Activated CD4-positive, alpha-beta memory T cell treated with anti-CD3 and anti-CD28 coated beads, Interleukin-2, amount 10 ng/mL, durations not matched to agents 7 days and 5 days (primary cell): ENCODE measurements around the gene AIDA. TPM values are rescaled to one million over a fixed set of nuclear protein-coding genes. Genes with fewer than 3 reads are reported as not detected.

ENCODE experiments used
- total RNA-seq, 2 experiments: library from RNA; stranded (reverse); gene quantifications; one replicate each; pipeline ENCODE4 v1.2.3, GENCODE V29; 2021

AIDA gene
- total RNA-seq, 2 experiments from 2014 or later: 70.2 to 72.5 TPM

Other genes with a start within 250 kb of the AIDA start
- under 1 TPM in 1 of 2 experiments, not detected in 1; 0.10 TPM for gene HHIPL2, start 164.4 kb downstream of the AIDA start, total RNA-seq
- 10 to 100 TPM in 1 of 2 experiments, 1 to 10 TPM in 1; 9.1 to 10.0 TPM for gene TAF1A, start 122.6 kb downstream of the AIDA start, total RNA-seq
- gene MIA3, start 94.4 kb downstream of the AIDA start, total RNA-seq: 10 to 100 TPM; 48.3 to 48.7 TPM
- gene BROX, start 73 bp upstream of the AIDA start, total RNA-seq: 10 to 100 TPM; 56.7 to 61.3 TPM
- gene FAM177B, start 24.7 kb upstream of the AIDA start, total RNA-seq: not detected
- gene DISP1, start 102.5 kb upstream of the AIDA start, total RNA-seq: 1 to 10 TPM; 1.1 to 1.4 TPM